Omental fat pad (tissue), 4 donors: Measurements from ENCODE around the gene NAA25. TPM values are rescaled to one million over a fixed set of nuclear protein-coding genes. Genes with fewer than 3 reads are reported as not detected.

Experiments used
- ATAC-seq: fragments of 150-250 bp; one replicate; pipeline ENCODE4 v1.9.1; 2016; ENCODE audit warnings: mild to moderate bottlenecking, moderate library complexity; ENCODE audit not compliant: low FRiP score
- DNase-seq: peaks from one replicate; pipeline ENCODE4 v3.0.0-alpha.2; 2019; ENCODE audit warnings: low spot score
- total RNA-seq, 4 donors: library from RNA; depleted of rRNA; stranded (reverse); fragments of >200 nt; gene quantifications; one replicate each; pipeline ENCODE4 v1.1.0, GENCODE V29; 2016
- TF ChIP-seq, protein P1 (sequence below), 3 donors: fragments of 450-650 bp; IDR thresholded peaks; one replicate each; pipeline ENCODE4 v1.5.1; 2016 to 2017; ENCODE audit warnings: antibody characterized with exemption in 3 of 3, mild to moderate bottlenecking in 3 of 3, moderate library complexity in 2 of 3

The NAA25 gene
- total RNA-seq, 4 donors from 2014 or later = 16.6 to 70.6 (median 23.0) TPM

DNA sequence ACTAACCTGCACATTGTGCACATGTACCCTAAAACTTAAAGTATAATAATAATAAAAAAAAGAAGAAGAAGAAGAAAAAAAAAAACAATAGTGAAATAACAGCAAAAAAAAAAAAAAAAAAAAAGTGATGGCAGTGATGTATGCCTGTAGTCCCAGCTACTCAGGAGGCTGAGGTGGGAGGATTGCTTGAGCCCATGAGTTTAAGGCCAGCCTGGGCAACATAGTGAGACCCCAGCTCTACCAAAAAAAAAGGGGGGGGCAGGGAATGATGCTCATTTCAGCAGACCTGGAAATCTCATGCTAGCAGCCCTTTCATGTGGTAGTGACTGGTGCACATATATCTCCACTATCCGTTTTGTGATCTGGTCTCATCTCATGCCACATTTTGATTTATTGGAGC, 37.5 kb upstream of the NAA25 start:
- no peak for DNase-seq
- no peak for ATAC-seq

DNA sequence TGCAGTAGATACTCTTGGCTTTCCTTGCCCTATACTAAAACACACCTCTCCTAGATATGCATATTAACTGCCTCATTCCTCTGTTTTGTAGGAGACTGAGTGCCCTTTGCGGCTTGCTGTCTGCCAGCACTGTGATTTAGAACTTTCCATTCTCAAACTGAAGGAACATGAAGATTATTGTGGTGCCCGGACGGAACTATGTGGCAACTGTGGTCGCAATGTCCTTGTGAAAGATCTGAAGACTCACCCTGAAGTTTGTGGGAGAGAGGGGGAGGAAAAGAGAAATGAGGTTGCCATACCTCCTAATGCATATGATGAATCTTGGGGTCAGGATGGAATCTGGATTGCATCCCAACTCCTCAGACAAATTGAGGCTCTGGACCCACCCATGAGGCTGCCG, 32.1 kb upstream of the NAA25 start:
- DNase-seq (no peak), ATAC-seq (no peak)
- TF ChIP-seq, protein P1, sequence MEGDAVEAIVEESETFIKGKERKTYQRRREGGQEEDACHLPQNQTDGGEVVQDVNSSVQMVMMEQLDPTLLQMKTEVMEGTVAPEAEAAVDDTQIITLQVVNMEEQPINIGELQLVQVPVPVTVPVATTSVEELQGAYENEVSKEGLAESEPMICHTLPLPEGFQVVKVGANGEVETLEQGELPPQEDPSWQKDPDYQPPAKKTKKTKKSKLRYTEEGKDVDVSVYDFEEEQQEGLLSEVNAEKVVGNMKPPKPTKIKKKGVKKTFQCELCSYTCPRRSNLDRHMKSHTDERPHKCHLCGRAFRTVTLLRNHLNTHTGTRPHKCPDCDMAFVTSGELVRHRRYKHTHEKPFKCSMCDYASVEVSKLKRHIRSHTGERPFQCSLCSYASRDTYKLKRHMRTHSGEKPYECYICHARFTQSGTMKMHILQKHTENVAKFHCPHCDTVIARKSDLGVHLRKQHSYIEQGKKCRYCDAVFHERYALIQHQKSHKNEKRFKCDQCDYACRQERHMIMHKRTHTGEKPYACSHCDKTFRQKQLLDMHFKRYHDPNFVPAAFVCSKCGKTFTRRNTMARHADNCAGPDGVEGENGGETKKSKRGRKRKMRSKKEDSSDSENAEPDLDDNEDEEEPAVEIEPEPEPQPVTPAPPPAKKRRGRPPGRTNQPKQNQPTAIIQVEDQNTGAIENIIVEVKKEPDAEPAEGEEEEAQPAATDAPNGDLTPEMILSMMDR (IDR thresholded peaks at IDR 0.05) = no peak

More for the DNA sequence above, 37.5 kb upstream of the NAA25 start:
- TF ChIP-seq, protein P1 (IDR thresholded peaks at IDR 0.05) = no peak

DNA sequence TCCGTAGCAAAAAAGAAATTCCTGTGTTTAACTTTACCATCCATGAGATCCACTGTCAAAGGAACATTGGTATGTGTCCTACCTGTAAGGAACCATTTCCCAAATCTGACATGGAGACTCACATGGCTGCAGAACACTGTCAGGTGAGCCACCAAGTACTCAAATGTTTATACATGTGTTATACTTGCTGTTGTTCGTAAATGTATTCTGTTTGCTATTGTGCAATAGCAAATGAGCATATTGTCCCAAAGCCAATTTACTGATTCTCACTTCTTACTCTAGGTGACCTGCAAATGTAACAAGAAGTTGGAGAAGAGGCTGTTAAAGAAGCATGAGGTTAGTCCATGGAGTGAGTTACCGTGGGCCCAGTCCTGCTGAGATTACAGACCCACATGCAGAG, 26.1 kb upstream of the NAA25 start:
- no peak for ATAC-seq
- no peak for DNase-seq
- TF ChIP-seq, protein P1 (IDR thresholded peaks at IDR 0.05) = no peak

DNA sequence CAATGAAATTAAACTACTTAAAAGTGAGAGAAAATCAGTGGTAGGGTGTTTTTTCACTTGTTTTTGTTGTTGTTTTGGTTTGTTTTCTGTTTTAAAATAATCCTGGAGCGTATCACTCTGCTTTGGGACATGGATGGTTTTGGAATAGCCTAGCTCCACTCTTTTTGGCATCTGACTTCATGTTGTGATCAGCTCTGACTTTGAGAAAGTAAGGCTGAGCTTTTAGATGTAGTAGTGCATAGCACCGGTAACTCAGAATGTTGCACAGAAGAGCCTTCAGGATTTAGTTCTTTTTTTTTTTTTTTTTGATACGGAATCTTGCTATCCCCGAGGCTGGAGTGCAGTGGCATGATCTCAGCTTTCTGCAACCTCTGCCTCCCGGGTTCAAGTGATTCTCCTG, 24.8 kb upstream of the NAA25 start:
- ATAC-seq (no peak), DNase-seq (no peak)

DNA sequence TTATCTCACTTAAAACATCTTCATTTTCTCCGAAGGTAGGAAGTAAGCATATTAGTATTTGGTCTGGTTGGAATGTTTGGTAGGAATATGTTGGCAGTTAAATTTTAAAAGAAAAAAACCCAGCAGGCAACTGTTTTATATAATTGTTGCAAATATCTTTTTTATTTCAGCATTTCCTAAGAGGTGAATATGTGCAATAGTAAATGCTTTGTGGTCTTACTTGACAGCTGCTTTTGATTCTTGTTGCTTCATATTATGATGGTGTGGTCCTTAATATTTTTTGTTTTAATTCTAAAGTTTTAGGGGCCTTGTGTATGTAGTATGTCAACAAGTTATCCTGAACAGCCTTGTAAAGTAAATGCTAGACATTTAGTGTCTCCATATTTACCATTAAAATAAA, 23.1 kb upstream of the NAA25 start:
- TF ChIP-seq, protein P1 (IDR thresholded peaks at IDR 0.05) = no peak
- no peak for ATAC-seq

More for the DNA sequence above, 24.8 kb upstream of the NAA25 start:
- TF ChIP-seq, protein P1 (IDR thresholded peaks at IDR 0.05) = no peak

DNA sequence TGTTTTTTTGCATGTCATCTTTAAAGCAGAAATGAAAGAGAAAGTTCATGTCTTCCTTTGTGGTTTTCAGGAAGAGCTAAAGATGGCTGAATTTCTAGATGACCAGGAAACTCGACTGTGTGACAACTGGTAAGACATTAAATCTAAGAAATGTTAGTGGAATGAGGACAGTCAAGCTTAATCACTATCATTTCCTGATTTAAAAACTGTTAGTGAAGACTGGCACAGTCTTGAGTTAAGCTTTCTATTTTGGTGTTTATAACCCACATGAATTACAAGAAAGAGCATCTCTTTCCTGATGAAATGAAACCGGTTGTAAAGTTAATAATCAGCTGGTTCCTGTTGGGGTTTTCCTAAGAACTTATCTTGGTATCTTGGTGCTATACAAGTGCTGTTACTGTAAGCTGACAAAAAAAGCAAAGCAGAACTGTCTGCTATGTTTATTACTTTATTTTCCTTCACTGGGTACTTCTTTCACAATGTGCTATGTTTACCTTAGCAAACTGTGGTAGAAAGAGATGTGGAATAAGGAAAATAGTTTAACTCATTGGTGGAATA, 21.9 kb upstream of the NAA25 start:
- ATAC-seq (no peak), DNase-seq (no peak)
- TF ChIP-seq, protein P1 (IDR thresholded peaks at IDR 0.05) = no peak

More for the DNA sequence above, 23.1 kb upstream of the NAA25 start:
- DNase-seq = no peak

DNA sequence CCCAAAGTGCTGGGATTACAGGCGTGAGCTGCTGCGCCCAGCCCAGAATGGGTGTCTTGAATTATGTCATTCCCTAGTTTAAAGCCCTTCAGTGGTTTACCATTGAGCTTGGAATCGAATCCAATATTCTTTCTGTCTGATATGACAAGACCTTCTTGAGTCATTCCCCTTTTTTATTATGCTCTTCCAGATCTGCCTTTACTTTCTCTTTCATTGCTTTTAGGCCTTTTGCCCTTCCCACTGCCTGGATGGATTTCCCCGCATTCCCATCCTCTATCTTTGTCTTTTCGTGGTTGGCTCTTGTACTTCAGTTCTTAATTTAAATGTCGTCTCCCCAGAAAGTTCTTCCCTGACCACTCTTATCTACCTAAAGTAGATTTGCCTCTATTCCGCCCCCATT, 18.3 kb upstream of the NAA25 start:
- TF ChIP-seq, protein P1 (IDR thresholded peaks at IDR 0.05) = no peak
- DNase-seq (no peak), ATAC-seq (no peak)
